ENCODE measurements around the gene NMRAL1.
A peak's percentile ranks its signal among the peaks of the same experiment; 100 is the strongest.

The NMRAL1 gene

GRCh38 chr16:4426722-4427372 is 47.6 kb downstream of the NMRAL1 start:
- DNase-seq (ENCODE audit: low read depth, low spot score), result no peak

GRCh38 chr16:4426021-4426684 is 48.3 kb downstream of the NMRAL1 start:
- DNase-seq (ENCODE audit: low read depth, low spot score), result no peak

GRCh38 chr16:4425378-4426020 is 48.9 kb downstream of the NMRAL1 start, which contains the start of gene DNAJA3:
Gene DNAJA3 (plus strand): TSS chr16:4425868. CDS start chr16:4425882, 14 bp downstream.
- peak; percentile 97 for DNase-seq (ENCODE audit: low read depth, low spot score)

- DNase-seq (ENCODE audit: low read depth, low spot score), result no peak
Observed at GRCh38 chr16:4420505-4421105, 53.8 kb downstream of the NMRAL1 start.

- DNase-seq (ENCODE audit: low read depth, low spot score), result no peak
Observed at GRCh38 chr16:4419402-4419959, 54.9 kb downstream of the NMRAL1 start.

- DNase-seq (ENCODE audit: low read depth, low spot score), result peak; percentile 96
Observed at GRCh38 chr16:4416200-4417032, 58.0 kb downstream of the NMRAL1 start, which contains the start of gene CORO7. Gene CORO7 (minus strand): TSS chr16:4416596. CDS start chr16:4416518, 78 bp downstream.

GRCh38 chr16:4415538-4416199 is 58.8 kb downstream of the NMRAL1 start:
- DNase-seq (ENCODE audit: low read depth, low spot score), result peak; percentile 54

- no peak for DNase-seq (ENCODE audit: low read depth, low spot score)
Observed at GRCh38 chr16:4414187-4414917, 60.1 kb downstream of the NMRAL1 start.

GRCh38 chr16:4412854-4413253 is 61.6 kb downstream of the NMRAL1 start:
- no peak for DNase-seq (ENCODE audit: low read depth, low spot score)

GRCh38 chr16:4412159-4412558 is 62.3 kb downstream of the NMRAL1 start:
- no peak for DNase-seq (ENCODE audit: low read depth, low spot score)
